ENCODE measurements around the gene GNG8.

Gene GNG8

GRCh38 chr19:46661735-46662592 is 26.0 kb upstream of the GNG8 start (continued):
- TF ChIP-seq ZNF777 (tag by site-specific recombination; IDR thresholded peaks at IDR 0.05; ENCODE audit: borderline replicate concordance), result no peak

GRCh38 chr19:46661020-46661731 is 25.2 kb upstream of the GNG8 start, which contains the start of gene DACT3:
TSS of gene DACT3 (minus strand) at chr19:46661182. CDS start at chr19:46661064, 118 bp downstream.
- Histone ChIP-seq H3K4me3 (ENCODE audit: low read depth, low read length) (peak within 1 kb of the TSS; percentile 45), H3K4me1 (ENCODE audit: control insufficient read depth, insufficient read depth, low read length) (peaks cover 21% of the 10 kb centered on the region), H3K27ac (ENCODE audit: extremely low read depth, low read depth, low read length) (peak within 1 kb of the TSS; percentile 27; the same call in 1 of the 2 replicates), H3K9me3 (ENCODE audit: control insufficient read depth, insufficient read depth, low read depth, low read length) (no peaks in the 10 kb centered on the region), H3K36me3 (ENCODE audit: control insufficient read depth in 2 of 2, insufficient read depth in 1 of 2, low read length in 2 of 2) (no peaks in the 10 kb centered on the region; a peak in 1 of 3 replicates)
- POLR2A ChIA-PET, result interaction anchor here (0.5 to 2.7 kb wide), 15 partner anchors 9 to 1029 kb away, joined by 3 to 27 read pairs (median 3); partner anchors contain the start of genes CALM3, IRF2BP1 and TMEM160
- CTCF ChIA-PET, result interaction anchor here (0.6 to 7.6 kb wide), 41 partner anchors 9 to 464 kb away, joined by 3 to 327 read pairs (median 7); partner anchors contain the start of genes CALM3, GNG8 and PTGIR
- TF ChIP-seq ZNF513 (tag by site-specific recombination; IDR thresholded peaks at IDR 0.05) (peak; percentile 2; the same call in 1 of the 2 replicates), WT1 (tag by site-specific recombination; IDR thresholded peaks at IDR 0.05) (no peak), ZSCAN4 (tag by site-specific recombination; IDR thresholded peaks at IDR 0.05) (no peak), ZNF426 (tag by site-specific recombination; IDR thresholded peaks at IDR 0.05) (no peak), ZNF311 (tag by site-specific recombination; IDR thresholded peaks at IDR 0.05; ENCODE audit: borderline replicate concordance) (no peak), SP2 (tag by site-specific recombination; IDR thresholded peaks at IDR 0.05) (peak; percentile 97), INSM2 (tag by site-specific recombination; IDR thresholded peaks at IDR 0.05) (no peak), ZNF114 (tag by site-specific recombination; IDR thresholded peaks at IDR 0.05) (no peak), ZBTB21 (tag by site-specific recombination; IDR thresholded peaks at IDR 0.05) (no peak), ZNF2 (tag by site-specific recombination; IDR thresholded peaks at IDR 0.05) (no peak), ZNF138 (tag by site-specific recombination; IDR thresholded peaks at IDR 0.05; ENCODE audit: borderline replicate concordance) (no peak), ZNF19 (tag by site-specific recombination; IDR thresholded peaks at IDR 0.05; ENCODE audit: low read depth) (no peak), ZNF610 (tag by site-specific recombination; IDR thresholded peaks at IDR 0.05; ENCODE audit: borderline replicate concordance) (no peak), ZNF23 (tag by site-specific recombination; IDR thresholded peaks at IDR 0.05; ENCODE audit: borderline replicate concordance) (no peak), OSR2 (tag by site-specific recombination; IDR thresholded peaks at IDR 0.05) (no peak), EGR2 (tag by site-specific recombination; IDR thresholded peaks at IDR 0.05; ENCODE audit: low read depth) (peak; percentile 35; the same call in 1 of the 2 replicates), ZFHX2 (tag by site-specific recombination; conservative IDR thresholded peaks at IDR 0.05) (peak; percentile 79), ZBTB49 (tag by site-specific recombination; IDR thresholded peaks at IDR 0.05; ENCODE audit: low read depth) (no peak), GLIS1 (tag by site-specific recombination; IDR thresholded peaks at IDR 0.05) (no peak), ZNF280D (tag by site-specific recombination; IDR thresholded peaks at IDR 0.05) (no peak), TRIM28 (IDR thresholded peaks at IDR 0.05; ENCODE audit: borderline replicate concordance, low read length) (no peak), ZNF626 (tag by site-specific recombination; IDR thresholded peaks at IDR 0.05) (no peak)

All from HEK293 (cell line).